ENCODE results near the gene AGPAT4.

DNA sequence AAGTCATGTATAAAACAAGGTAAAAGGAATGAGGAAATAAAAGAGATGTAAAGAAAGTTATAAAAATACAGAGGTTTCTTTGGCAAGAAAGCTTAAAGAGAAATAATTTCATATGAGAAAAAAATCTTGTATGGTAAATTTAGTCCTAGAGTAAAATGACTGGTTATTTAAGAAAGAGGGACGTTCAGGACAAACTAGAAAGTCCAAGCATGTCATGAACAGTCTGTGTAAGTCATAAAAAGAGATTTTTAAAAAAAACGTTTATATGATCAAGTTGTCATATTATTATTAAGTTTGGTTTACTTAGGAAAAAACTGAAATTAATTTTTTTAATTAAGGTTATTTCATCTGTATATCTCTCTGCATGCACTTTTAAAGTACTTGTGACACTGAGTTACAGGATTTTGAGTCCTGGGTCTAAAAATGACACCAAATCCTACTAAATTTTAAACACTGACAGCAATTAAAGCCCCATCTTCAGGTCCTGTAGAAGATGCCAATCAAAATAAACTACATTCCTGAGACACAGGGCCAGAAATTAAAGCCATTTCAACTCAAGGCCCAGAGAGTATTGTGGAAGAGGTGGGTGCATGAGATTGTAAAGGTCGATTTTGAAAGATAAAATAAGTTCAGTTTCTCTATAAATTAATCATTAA lies 62.4 kb downstream of the AGPAT4 start:
- TF ChIP-seq, protein P1, sequence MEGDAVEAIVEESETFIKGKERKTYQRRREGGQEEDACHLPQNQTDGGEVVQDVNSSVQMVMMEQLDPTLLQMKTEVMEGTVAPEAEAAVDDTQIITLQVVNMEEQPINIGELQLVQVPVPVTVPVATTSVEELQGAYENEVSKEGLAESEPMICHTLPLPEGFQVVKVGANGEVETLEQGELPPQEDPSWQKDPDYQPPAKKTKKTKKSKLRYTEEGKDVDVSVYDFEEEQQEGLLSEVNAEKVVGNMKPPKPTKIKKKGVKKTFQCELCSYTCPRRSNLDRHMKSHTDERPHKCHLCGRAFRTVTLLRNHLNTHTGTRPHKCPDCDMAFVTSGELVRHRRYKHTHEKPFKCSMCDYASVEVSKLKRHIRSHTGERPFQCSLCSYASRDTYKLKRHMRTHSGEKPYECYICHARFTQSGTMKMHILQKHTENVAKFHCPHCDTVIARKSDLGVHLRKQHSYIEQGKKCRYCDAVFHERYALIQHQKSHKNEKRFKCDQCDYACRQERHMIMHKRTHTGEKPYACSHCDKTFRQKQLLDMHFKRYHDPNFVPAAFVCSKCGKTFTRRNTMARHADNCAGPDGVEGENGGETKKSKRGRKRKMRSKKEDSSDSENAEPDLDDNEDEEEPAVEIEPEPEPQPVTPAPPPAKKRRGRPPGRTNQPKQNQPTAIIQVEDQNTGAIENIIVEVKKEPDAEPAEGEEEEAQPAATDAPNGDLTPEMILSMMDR (IDR thresholded peaks at IDR 0.05) = no peak
- TF ChIP-seq POLR2AphosphoS5 (IDR thresholded peaks at IDR 0.05) (no peak), POLR2A (IDR thresholded peaks at IDR 0.05) (no peak), EP300 (IDR thresholded peaks at IDR 0.05) (no peak)
